Astrocyte (in vitro differentiated cells and primary cell): ENCODE data around the gene SHE.

Source experiments
- EZH2 ChIP-seq: IDR thresholded peaks from 2 replicates; pipeline ENCODE4 v1.6.1; 2012; ENCODE audit warnings: mild to moderate bottlenecking, low read length, inconsistent platforms; ENCODE audit not compliant: insufficient read depth
- TF ChIP-seq, protein P1 (sequence below): IDR thresholded peaks from 2 replicates; pipeline ENCODE4 v1.5.1; 2011; ENCODE audit warnings: low read depth, mild to moderate bottlenecking, inconsistent platforms, low read length, moderate library complexity; ENCODE audit not compliant: insufficient read depth

DNA sequence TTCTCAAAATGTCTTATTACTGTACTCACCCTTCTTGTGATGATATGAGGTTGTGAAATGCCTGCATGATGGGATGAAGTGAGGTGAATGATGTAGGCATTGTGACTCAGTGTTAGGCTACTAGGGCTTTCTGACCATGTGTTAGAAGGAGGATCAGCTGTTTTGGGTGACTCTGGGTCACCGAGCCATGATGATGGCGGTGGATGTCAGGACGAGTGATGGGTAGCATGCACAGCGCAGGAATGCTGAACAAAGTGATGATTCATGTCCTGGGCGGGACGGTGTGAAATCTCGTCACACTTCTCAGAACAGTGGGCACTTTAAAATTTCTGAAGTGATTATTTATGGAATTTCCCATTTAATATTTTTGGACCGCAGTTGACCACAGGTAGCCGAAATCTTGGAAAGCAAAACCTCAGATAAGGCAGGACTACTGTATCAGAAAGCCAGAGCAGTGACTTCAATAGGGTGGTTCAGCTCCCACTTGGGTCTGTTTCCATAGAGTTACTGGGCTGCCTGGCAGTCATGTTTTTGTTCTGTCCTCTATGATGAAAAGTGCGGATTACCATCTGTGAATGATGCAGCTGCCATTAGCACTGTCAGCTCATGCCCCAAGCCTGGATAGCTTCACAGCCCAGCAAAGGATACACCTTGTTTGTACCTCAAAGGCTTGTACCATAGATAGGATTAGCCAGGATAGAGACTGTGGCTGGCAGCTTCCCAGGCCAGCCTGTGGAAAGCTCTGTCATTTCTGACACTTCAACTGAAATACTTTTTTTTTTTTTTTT is 70.4 kb downstream of the SHE start:
- TF ChIP-seq, protein P1, sequence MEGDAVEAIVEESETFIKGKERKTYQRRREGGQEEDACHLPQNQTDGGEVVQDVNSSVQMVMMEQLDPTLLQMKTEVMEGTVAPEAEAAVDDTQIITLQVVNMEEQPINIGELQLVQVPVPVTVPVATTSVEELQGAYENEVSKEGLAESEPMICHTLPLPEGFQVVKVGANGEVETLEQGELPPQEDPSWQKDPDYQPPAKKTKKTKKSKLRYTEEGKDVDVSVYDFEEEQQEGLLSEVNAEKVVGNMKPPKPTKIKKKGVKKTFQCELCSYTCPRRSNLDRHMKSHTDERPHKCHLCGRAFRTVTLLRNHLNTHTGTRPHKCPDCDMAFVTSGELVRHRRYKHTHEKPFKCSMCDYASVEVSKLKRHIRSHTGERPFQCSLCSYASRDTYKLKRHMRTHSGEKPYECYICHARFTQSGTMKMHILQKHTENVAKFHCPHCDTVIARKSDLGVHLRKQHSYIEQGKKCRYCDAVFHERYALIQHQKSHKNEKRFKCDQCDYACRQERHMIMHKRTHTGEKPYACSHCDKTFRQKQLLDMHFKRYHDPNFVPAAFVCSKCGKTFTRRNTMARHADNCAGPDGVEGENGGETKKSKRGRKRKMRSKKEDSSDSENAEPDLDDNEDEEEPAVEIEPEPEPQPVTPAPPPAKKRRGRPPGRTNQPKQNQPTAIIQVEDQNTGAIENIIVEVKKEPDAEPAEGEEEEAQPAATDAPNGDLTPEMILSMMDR: no peak
- TF ChIP-seq EZH2: no peak
